GM03348 (cell line): Measurements from ENCODE around the gene KREMEN1.
"Not testable (repeated sequence)": the region's sequence is repeated elsewhere in the genome, so short reads cannot be mapped to it uniquely, and the experiment has no call there.

Experiments
- DNase-seq: peaks from one replicate; pipeline ENCODE4 v3.0.0; 2012; ENCODE audit warnings: low spot score

Gene KREMEN1

DNA sequence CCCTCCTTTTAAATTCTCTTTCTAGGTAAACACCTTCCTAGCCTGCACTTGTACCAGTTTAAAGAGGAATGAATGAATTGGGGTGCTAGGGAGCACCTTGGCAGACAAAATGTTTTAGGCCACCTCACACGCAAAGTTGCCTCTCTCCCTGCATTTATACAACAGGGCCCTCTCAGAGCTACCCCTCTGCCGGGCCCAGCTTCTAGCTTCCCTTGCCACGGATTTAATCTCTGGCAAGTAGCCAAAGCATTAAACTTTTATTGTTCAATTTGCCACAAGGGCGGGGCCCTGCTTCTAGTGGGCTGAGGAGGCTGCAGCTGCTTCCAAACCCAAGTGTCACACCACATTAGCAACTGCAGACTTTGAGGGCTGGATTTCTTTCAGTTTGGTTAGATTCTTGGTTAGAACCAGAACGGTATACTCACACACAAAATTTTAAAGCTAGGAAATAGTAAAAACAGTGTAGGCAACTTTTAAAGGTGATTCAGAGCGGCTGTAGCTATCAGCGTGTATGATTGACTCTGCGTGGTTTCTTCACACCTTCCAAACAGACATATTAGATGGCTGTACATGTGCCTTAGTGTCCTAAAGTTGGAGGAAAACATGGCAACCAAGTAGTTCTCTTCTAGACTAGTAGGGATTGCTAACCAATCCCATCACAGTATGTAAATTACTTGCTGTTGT, 6.5 kb downstream of the KREMEN1 start:
- DNase-seq, result peak; percentile 16

DNA sequence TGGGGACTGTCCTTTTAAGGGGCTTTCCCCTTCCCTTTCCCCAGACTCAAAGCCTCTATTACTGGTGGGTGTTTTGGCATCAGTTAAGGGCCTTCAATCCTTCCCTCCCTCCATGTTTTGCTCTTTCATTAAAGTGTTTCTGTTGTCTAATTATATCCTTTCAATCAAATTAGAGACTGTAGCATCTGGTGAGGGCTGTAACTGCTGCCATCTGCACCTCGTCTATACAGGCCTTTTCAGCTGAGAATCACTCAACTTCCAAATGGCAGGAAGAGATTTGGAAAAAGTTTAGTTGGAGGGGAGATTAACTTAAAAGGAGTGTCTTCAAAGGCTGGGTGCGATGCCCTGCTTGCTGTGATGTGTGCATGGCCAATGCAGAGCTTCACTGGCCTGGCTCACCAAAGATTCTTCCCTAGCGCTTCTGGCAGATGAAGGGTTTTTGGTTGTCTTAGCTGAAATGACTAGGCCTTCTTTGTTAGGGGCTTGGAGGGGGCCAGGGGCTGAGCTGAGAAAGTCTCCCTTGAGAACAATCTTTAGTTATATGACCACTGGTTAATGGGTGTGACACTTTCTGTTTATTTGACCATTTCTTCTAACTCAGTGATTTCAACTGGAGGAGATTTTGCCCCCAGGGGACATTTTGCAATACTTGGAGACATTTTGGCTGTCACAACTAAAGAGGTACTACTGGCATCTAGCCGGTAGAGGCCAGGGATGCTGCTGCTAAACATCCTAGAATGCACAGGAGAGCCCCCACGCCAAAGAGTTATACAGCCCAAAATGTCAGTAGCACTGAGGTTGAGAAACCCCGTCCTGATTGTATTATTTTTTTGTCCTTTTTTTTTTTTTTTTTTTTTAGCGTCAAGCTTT, 7.5 kb downstream of the KREMEN1 start:
- DNase-seq, result no peak

DNA sequence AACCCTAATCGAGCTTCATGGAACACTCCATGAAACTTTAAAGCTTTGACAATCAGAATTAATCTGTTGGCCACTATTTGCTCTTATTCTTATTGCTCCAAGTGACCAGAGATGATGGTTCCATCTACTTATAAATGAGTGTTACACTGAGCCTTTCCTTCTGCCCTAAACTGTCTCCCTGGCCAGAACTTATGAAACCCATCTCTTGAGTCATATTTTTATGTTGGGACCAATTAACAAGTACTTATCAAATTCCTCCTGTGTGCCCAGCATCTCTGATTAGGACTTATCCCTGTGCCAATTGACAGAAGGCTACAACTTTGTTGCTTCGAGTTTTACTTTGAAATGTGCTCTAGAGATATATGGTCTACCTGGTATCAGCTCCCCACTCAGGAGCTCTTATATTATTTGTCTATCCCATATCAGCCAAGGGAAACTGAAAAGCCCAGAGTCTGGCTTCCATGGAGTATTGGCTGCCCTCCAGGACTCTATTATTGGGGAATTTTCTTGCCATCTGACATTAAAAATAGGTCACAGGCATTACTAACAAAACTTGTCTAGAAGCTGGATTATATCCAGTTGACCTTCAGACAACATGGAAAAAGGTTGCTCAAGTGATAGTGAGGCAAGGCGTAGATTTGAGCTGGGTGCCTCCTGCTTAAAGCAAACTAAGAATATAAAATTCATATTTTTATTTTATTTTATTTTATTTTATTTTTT, 8.8 kb downstream of the KREMEN1 start:
- DNase-seq, result no peak

DNA sequence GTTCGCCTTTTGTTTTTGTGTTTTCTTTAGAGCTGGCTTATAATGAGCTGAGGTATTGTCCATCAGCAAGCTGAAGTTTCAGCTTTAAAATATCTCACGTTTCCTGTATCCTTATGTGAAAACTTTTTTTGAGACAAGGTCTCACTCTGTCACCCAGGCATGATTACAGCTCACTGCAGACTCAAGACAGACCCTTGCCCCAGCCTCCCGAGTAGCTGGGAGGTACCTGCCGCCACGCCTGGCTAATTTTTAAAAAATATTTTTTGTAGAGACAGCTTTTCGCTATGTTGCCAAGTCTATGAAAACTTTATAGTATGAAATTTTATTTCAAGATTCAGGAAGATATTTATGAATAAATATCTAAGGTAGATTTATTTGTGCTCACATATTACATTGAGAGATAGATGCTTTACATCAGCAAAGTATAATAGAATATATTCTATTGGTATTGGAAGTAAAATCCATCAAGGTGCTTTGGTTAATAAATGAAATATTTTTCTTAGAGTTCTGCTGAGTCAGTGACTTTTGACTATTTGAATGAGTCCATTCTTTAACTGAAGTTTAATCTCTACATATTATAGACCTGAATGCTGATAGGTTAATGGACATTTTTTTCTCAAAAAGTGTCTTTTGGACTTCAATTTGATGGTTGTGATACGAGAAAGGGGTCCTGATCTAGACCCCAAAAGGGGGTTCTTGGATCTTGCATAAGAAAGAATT, 10.2 kb downstream of the KREMEN1 start:
- DNase-seq, result no peak

DNA sequence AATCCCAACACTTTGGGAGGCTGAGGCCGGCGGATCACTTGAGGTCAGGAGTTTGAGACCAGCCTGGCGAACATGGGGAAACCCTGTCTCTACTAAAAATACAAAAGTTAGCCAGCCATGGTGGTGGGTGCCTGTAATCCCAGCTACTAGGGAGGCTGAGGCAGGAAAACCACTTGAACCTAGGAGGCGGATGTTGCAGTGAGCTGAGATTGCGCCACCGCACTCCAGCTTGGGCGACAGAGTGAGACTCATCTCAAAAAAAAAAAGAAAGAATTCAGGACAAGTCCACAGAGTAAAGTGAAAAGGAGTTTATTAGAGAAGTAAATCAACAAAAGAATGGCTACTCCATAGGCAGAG, 10.7 kb downstream of the KREMEN1 start:
- DNase-seq, result not testable (repeated sequence)

DNA sequence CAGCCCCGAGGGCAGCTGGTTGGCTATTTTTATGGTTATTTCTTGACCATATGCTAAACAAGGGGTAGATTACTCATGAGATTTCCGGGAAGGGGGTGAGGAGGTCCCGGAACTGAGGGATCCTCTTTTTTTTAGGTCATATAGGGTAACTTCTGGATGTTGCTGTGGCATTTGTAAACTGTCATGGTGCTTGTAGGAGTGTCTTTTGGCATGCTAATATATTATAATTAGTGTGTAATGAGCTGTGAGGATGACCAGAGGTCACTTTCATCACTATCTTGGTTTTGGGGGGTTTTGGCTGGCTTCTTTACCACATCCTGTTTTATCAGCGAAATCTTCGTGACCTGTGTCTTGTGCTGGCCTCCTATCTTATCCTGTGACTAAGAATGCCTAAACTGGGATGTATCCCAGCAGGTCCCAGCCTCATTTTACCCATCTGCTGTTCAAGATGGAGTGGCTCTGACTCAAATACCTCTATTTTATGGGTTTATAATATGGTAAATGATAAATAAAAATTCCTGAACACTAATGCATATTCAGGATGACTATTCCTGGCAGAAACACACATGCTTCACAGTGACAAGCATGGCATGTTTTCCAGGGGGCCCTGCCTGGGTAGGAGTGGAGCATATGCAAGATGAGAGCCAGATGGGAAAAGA, 11.2 kb downstream of the KREMEN1 start:
- no peak for DNase-seq

DNA sequence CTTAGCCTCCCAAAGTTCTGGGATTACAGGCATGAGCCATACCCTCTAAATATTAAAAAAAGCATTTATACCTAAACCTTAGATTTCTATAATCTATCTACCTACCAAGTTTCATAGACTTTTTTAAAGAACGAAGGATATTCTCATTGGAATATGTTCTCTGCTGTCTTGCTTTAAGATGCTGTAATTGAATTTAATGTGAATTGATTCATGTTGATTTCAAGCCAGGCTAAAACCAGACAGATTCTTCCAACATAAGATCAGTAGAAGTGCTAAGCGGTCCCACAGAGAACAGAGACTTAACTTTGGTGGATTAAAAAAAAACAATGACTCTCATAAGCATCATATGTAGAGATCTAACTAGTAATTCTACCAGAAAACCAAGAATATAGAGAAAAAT, 14.2 kb downstream of the KREMEN1 start:
- DNase-seq, result no peak

DNA sequence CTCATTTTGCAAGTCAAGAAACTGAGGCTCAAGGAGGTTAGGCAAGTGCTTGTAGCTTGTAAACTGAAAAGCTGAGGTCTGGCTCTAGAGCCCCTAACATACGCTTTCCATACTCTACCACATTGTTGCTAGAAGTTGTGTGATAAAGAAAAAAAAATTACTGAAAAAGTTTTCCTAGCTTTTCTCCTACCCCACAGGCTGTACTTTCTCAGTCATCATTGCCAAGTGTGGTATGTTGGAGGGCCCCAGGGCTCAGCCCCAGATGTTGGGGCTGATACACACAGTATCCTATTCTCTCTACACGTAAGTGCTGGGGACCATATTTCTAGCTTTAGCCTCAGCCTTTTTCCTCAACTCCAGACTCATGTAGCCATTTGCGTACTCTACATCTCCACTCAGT, 16.0 kb downstream of the KREMEN1 start:
- no peak for DNase-seq

DNA sequence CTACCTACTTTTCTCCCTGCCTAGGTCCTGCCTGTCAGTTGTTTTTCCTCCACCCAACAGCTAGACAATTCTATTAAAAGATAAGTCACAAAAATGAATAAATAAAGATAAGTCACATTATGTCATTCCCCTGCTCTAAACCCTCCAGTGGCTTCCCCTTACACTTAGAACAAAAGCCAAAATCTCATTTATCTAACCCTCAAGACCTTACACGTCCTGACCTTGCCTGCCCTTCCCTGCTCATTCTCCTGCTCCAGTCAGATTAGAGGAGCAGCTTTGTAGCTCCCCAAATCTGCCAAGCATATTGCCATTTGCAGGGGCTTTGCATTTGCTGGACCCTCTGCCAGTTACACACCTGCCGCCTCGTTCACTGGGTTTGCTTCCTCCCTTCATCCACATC, 16.7 kb downstream of the KREMEN1 start:
- DNase-seq, result no peak

DNA sequence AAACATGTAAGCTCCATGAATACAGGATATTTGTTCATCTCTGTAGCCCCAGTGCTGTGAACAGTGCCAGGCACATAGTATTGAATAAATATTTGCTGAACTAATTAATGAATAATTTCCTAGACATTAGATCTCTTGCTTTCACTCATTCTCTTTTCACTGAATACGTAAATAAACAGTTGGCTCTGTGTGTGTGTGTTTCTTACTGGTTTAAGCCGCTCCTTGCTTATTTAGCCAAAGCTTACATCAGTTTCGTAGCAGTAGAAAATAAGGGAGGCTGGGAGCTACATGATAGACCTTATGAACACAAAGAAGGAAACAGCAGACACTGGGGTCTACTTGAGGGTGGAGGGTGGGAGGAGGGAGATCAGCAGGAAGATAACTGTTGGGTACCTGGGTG, 17.2 kb downstream of the KREMEN1 start:
- DNase-seq, result no peak

DNA sequence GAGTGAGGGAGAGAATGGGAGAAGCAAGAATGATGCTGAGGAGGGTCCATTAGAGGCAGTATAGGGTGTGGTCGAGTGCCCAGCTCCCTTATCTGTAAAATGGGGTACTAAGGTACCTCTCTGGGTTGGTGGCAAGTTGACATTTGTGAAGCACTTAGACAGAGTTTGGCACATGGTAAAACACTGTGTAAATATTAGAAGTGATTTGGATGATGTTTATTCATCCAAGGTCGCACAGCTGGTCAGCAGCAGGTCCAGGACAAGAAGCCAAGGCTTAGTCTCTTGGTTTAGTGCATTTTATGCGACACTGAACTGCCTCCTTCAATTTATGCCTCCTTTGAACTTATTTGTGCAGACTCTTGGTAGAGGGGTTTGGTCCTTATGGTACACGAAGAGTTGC, 19.4 kb downstream of the KREMEN1 start:
- no peak for DNase-seq

DNA sequence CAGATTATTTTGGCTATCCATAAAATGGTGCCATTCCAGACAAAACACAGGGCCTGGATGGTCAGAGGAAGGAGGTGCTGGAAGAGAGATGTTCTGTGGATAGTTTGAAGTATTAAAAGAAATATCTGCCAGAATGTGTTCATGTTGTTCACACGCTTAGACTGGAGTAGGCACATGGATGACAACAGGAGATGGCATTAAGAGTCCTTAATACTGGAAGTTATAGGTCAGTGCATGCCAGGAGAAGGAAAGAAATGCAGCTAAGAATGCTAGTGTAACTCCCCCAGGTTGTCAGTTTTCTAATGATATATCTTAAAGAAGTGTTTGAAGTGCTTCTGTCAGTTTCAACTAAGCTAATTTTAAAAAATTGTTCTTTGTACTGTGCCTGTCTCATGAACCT, 20.2 kb downstream of the KREMEN1 start:
- peak; percentile 14 for DNase-seq

DNA sequence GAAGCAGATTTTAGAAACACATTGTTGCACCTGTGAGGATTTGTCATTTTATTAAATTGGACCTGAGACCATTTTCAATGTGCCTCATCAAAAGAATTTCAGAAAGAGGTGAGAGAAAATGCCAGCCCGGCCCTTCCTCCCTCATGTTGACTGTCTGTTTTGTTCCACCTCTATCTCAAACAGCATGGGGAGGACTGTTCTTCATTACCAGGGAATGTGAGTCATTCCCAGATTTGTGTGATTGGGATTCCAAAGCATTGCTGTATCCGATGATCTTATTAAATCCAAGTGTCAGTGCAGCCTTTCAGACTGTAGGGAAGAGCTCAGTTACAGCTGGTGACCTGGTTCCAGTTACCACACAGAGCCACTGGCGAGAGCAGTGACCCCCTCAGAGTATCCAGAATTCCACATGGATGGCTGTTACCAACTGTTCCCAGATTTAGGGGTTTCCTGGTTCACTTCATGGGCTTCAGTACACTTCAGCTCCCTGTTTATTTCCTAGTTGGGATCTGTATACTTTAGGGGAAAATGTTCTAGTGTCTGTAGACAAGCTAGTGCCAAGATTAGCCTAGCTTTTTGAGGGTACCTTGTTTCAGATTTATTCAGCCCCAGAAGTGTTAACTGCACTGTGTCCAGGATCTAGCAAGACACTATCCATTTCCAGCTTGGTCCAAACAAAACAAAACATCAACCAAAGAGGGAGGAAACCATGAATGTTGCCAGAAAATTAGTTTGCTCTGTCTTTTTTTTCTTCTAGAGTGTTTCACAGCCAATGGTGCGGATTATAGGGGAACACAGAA, 20.9 kb downstream of the KREMEN1 start:
- DNase-seq, result peak; percentile 87

DNA sequence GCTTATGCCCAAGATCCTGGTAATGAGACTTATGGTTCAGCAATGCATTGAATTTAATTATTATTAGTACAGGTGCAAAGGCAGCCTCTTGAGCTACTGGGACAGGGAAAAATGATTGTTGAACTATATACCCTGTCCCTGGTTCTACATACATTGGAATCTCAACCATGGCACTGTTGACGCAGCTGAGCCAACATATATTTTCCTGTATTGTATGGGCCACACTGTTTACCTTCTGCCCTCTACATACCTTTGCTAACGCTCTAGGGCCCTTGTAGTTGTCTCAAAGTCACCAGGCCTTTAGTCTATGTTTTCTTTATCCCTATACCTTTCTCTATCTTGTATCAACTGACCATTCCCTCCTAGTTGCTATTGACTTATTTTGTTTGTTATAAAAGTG, 22.6 kb downstream of the KREMEN1 start:
- no peak for DNase-seq

DNA sequence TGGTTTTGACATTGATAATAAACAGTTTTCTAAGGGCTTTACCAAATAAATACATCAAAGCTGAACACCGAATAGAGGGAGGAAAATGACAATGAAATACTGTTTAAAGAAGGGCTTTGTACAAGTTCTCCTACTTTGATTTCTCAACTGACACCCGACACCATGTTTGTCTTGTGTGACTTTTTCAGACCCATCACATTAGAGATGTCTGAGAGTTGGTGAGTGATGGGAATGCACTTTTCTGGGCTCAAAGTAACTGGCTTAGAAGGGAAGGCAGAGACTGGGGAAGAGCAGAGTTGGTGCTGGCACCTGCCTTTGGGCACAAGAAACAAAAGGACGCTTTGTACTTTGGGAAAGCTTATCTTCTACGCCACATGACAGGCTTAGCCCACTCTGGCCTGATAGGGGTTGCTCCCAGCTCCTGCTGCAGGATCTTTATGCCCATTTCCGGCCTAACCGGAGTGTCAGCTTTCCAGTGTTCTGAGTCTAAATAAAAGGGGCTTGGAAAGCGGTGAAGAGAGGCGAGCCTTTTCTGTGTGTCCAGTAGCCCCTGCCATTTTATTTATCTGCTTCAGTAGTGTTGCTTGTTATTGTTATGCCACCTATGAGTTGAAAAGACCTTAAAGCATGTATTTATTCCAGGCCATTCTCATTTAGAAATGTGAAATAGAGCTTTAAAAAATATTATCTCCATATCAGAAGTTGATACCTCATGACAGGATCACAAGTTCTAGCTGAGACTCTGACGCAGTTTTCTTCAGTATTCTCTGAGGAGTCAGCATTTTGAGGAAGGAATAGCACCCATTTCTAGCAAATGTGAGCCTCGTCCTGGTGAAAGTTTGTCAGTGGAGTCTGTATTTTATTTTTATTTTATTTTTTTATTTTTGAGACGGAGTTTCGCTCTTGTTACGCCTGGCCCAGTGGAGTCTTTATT, 24.2 kb downstream of the KREMEN1 start:
- DNase-seq, result no peak

DNA sequence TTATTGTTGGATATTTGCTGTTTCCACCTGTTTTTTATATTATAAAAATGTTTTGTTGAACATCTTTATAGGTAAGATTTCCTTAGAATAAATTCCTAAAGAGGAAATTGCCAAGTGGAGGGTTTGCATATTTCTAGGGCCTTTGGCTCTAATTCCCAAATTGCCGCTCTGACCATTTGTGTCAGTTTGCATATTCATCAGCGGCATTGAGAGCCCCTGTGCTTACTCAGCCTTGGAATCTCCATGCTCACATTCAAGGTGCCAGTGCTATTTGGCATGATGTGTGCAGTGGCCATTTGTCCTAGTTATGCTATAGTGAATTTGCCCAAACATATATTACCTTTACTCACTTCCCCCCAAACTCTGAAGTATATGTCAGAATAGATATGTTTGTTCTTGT, 25.5 kb downstream of the KREMEN1 start:
- no peak for DNase-seq

DNA sequence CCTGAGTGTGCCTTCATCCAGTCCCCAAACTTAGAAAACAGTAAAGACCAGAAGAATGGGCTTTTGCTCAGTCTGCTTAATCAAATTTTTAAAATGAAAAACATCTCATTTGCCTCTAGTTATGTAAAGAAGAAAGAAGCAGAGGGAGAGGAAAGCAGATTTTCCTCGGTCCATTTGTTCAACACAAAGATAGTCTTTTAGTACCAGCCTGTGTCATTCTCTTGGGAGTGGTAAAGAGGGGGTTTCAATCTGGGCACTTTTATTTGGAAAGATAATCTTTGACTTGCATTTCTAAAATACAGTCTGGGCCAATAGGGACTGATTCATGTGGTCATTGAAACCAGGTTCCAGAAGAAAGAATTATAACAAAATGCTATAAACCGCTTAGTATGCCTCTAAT, 29.5 kb downstream of the KREMEN1 start:
- no peak for DNase-seq

DNA sequence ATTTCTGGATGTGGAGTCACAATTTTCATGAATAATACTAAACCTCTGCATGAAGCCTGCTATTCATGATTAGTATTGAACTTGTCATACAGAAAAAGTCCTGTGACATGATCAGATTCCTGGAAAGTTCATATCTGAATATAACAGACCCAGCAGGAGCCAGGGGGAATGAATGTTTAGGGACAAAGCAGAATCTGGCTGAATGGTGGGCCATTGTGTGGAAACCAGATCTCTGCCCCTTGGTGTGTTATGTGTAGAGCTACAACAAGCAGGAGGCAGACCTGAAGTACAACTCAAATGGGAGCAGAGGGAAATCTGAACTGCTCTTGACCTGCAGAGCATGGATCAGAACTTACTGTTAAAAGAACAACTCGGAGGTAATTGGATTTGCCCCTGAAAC, 30.3 kb downstream of the KREMEN1 start:
- no peak for DNase-seq

DNA sequence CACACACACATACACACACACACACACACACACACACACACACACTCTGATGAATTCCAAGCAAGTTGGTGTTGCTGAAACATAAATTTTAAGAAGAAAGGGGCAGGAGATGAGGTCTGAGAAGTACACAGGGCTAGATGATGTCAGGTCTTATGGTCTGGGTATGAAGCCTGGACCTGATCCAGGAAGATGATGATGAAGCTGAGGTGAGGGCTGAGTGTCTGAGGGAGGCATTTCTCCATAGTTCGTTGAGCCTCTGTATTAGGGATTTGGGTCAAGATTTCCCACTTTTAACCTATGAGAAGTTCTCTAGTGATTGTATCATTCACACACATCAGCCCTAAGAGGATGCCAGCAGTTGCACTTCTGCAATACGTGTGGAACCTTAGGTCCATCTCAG, 32.6 kb downstream of the KREMEN1 start:
- DNase-seq, result no peak

DNA sequence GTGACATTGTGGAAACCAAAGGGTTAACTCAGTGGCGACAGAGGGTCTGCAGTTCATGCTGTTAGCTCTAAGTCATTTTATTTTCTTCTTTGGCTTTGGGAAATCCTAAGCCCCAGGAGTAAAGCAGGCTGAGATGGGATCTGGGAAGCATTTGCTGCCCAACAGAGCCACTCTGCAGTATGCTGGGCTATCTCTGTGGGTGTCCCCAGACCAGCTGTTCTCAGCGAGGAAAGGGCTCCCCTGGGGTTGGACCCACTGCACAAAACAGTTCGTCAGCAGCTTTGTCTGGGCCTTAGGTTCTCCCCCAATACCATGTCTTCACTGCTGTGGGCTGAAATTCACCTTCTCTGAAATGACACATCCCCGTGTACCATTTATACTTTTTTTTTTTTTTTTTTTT, 34.0 kb downstream of the KREMEN1 start:
- DNase-seq, result no peak
